ENCODE results near the gene PRR23E.

The PRR23E gene

DNA sequence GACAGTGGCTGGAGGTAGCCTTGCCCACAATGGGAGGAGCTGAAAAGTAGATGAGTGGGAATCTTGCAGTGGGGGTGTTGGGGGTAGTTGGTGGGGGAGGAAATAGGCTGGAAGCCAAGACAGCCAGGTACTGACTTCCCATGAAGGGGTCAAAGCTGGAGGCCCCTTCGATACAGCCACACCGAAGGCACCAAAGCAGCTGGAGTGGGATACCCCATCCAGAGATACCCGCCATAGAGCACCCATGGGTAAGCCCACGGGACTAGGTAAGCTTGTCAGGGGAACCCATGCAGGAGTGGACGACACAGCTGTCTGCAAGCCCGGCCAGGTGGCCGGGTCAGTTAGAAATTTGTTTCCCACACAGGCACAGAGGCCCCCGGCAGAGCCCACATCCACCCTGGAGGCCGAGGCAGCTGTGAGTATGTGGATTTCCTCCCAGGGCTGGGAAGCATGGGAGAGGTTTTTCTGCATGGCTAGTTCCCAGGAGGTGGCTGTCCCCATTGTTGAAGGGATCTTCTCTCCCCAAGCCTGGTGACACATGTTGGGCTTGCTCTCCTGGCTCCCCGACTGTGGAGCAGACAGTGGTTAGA lies 28.6 kb downstream of the PRR23E start:
- Histone ChIP-seq H3K27ac (ENCODE audit: low read depth, low read length, poor library complexity, severe bottlenecking) (no peak overlapping the region), H3K27me3 (ENCODE audit: insufficient read depth, low read length) (no peaks in the 10 kb centered on the region; the same call in 1 of the 2 replicates), H3K9ac (ENCODE audit: low read length) (no peak overlapping the region), H2AFZ (ENCODE audit: low read length) (no peak overlapping the region), H4K20me1 (ENCODE audit: insufficient read depth, low read length) (no peaks in the 10 kb centered on the region), H3K36me3 (ENCODE audit: insufficient read depth, low read length) (no peaks in the 10 kb centered on the region), H3K9me2 (ENCODE audit: low read depth, low read length) (no peaks in the 10 kb centered on the region), H3K4me2 (ENCODE audit: low read length) (no peak overlapping the region), H3F3A (ENCODE audit: insufficient read depth, low read length) (no peaks in the 10 kb centered on the region), H3K79me2 (ENCODE audit: insufficient read depth, low read length) (no peaks in the 10 kb centered on the region), H3K4me1 (ENCODE audit: insufficient read depth, low read length, severe bottlenecking) (no peaks in the 10 kb centered on the region), H3K4me3 (ENCODE audit: low read depth, low read length, poor library complexity, severe bottlenecking) (no peak overlapping the region), H3K9me3 (ENCODE audit: low read length) (no peaks in the 10 kb centered on the region)
- TF ChIP-seq, protein P1, sequence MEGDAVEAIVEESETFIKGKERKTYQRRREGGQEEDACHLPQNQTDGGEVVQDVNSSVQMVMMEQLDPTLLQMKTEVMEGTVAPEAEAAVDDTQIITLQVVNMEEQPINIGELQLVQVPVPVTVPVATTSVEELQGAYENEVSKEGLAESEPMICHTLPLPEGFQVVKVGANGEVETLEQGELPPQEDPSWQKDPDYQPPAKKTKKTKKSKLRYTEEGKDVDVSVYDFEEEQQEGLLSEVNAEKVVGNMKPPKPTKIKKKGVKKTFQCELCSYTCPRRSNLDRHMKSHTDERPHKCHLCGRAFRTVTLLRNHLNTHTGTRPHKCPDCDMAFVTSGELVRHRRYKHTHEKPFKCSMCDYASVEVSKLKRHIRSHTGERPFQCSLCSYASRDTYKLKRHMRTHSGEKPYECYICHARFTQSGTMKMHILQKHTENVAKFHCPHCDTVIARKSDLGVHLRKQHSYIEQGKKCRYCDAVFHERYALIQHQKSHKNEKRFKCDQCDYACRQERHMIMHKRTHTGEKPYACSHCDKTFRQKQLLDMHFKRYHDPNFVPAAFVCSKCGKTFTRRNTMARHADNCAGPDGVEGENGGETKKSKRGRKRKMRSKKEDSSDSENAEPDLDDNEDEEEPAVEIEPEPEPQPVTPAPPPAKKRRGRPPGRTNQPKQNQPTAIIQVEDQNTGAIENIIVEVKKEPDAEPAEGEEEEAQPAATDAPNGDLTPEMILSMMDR (IDR thresholded peaks at IDR 0.05; ENCODE audit: low read length), result no peak
- no peak for TF ChIP-seq EZH2 (IDR thresholded peaks at IDR 0.05; ENCODE audit: borderline replicate concordance, low read length)

DNA sequence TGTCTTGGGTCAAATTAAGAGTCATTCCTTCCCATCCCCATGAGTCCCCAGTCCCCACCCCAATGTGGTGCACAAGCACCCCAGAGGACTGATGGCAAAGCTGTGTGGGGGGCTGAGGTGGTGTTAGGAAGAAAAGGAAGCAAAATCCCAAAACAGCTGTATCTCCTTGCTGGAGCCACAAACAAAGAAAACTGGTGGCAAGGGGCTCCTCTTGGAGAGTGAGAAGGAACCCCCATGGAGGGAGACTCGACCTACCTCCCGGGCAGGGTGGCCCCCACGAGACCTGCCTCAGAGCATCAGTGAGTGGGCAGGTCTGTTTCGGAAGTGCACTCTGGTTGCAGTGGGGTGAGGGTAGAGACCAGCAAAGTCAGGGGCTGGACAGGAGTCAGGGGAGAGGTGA lies 29.2 kb downstream of the PRR23E start:
- Histone ChIP-seq H3K9me2 (ENCODE audit: low read depth, low read length) (no peaks in the 10 kb centered on the region), H3K4me2 (ENCODE audit: low read length) (no peak overlapping the region), H4K20me1 (ENCODE audit: insufficient read depth, low read length) (no peaks in the 10 kb centered on the region), H3K36me3 (ENCODE audit: insufficient read depth, low read length) (no peaks in the 10 kb centered on the region), H3K4me1 (ENCODE audit: insufficient read depth, low read length, severe bottlenecking) (no peaks in the 10 kb centered on the region), H3K79me2 (ENCODE audit: insufficient read depth, low read length) (no peaks in the 10 kb centered on the region), H3K9ac (ENCODE audit: low read length) (no peak overlapping the region), H3K27me3 (ENCODE audit: insufficient read depth, low read length) (no peaks in the 10 kb centered on the region; the same call in 1 of the 2 replicates), H3F3A (ENCODE audit: insufficient read depth, low read length) (no peaks in the 10 kb centered on the region), H3K4me3 (ENCODE audit: low read depth, low read length, poor library complexity, severe bottlenecking) (no peak overlapping the region), H3K27ac (ENCODE audit: low read depth, low read length, poor library complexity, severe bottlenecking) (no peak overlapping the region), H3K9me3 (ENCODE audit: low read length) (no peaks in the 10 kb centered on the region), H2AFZ (ENCODE audit: low read length) (no peak overlapping the region)
- TF ChIP-seq, protein P1 (IDR thresholded peaks at IDR 0.05; ENCODE audit: low read length), result no peak
- TF ChIP-seq EZH2 (IDR thresholded peaks at IDR 0.05; ENCODE audit: borderline replicate concordance, low read length), result no peak

DNA sequence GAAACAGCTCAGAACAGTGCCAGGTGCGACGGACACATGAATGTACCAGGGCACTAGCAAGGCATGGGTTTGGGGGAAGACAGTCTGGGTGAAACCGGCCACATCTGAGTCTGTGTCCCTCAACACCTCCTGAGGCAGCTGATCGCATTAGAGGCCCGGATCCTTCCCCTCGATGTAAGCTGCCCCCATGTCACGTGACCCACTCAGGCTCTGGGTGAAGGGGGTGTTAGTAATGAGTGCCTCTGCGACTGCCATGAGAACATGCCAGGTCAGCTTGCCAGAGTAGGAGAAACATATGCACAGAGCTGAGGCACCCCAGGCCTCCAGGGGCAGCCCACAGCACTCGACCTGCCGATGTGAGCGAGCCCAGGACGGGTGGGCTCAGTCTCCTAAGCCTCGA lies 29.7 kb downstream of the PRR23E start:
- Histone ChIP-seq H2AFZ (ENCODE audit: low read length) (no peak overlapping the region), H3K27ac (ENCODE audit: low read depth, low read length, poor library complexity, severe bottlenecking) (no peak overlapping the region), H3K9ac (ENCODE audit: low read length) (no peak overlapping the region), H3K4me3 (ENCODE audit: low read depth, low read length, poor library complexity, severe bottlenecking) (no peak overlapping the region), H3F3A (ENCODE audit: insufficient read depth, low read length) (no peaks in the 10 kb centered on the region), H3K4me1 (ENCODE audit: insufficient read depth, low read length, severe bottlenecking) (no peaks in the 10 kb centered on the region), H3K36me3 (ENCODE audit: insufficient read depth, low read length) (no peaks in the 10 kb centered on the region), H3K79me2 (ENCODE audit: insufficient read depth, low read length) (no peaks in the 10 kb centered on the region), H4K20me1 (ENCODE audit: insufficient read depth, low read length) (no peaks in the 10 kb centered on the region), H3K27me3 (ENCODE audit: insufficient read depth, low read length) (no peaks in the 10 kb centered on the region; the same call in 1 of the 2 replicates), H3K9me2 (ENCODE audit: low read depth, low read length) (no peaks in the 10 kb centered on the region), H3K4me2 (ENCODE audit: low read length) (no peak overlapping the region), H3K9me3 (ENCODE audit: low read length) (no peaks in the 10 kb centered on the region)
- TF ChIP-seq, protein P1 (IDR thresholded peaks at IDR 0.05; ENCODE audit: low read length), result no peak
- no peak for TF ChIP-seq EZH2 (IDR thresholded peaks at IDR 0.05; ENCODE audit: borderline replicate concordance, low read length)

Measured in OCI-LY1 (cell line).